HL-60/S4 treated with retinoic acid at 250 ng/mL for 4 days and 3 days (cell line): ENCODE data around the gene DUOX1.

Experiments
- in situ Hi-C: fragments of 300-500 bp; cut with MboI; formaldehyde crosslinking; loops from 2 replicates; pipeline ENCODE4 v1.7.0; 2022; ENCODE audit warnings: low sequenced_read_pairs

The DUOX1 gene

GRCh38 chr15:45105586-45105985, 24.2 kb upstream of the DUOX1 start:
- in situ Hi-C loops, result no loop called here

GRCh38 chr15:45106002-45106790, 23.6 kb upstream of the DUOX1 start:
- in situ Hi-C loops, result no loop called here

- in situ Hi-C loops, result no loop called here
Observed at GRCh38 chr15:45107941-45108630, 21.7 kb upstream of the DUOX1 start.

DNA sequence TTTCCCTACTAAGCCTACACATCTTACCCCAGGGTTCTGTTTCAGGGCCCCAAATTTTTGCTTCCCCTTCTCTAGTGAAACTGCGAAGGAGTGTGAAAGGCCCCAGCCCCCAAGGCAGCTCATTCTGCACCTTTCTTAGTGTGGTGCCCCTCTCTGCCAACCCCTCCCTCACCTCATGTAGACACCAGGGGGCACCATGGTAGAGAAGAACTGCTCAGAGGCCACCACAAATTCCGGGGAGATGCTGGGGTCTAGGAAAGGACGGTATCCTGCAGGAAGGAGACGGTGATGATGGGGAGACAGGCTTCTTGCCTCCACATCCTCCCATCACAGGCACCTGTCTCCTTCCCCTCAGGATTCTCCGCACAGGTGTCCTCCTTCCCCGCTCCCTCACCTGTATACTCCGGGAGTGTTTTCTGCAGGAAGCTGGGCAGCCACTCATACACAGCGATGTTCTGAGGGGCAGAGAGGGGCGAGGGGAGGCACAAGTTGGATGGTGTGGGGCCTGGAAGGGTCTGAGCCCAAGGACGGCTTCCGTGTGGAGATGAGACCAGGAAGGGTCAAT, 19.5 kb upstream of the DUOX1 start:
- in situ Hi-C loops, result no loop called here

GRCh38 chr15:45111390-45112142, 18.2 kb upstream of the DUOX1 start:
- in situ Hi-C loops, result no loop called here

- in situ Hi-C loops, result no loop called here
Observed at GRCh38 chr15:45112143-45112590, 17.6 kb upstream of the DUOX1 start.

DNA sequence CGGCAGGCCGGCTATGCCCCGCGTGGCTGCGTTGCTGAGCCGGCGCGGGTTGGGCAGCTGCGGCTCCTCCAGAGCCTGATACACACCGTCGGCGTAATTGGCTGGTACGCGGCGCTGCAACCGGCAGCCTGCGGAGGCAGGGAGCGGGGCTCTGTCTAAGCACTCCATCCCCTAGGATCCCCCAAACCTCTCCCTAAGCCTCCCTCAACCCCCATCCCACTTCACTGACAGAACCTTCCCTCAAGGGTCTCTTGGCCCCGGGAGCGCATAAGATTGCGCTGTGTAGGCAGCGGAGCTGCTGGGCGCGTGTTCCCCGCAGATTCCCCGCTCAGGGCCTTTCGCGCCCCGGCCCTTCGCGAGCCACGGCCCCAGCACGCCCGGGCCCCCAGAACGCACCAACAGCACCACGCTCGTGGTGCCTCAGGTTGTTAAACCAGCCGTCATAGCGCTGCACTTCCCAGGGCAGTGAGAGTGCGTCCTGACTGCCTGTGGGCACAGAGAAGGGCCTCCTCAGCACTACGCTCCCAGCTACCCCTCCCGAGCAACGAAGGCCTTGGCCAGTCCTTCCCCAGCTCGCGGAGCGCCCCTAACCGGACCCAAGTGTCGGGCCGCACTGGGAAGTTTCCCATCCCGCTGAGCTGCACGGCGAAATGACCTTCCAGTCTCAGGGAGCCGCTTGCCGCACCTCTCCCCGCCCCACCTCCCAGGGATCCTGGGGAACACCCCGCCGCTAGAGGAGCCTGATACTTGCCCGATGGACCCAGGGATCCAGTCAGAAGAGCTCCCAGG, 17.0 kb upstream of the DUOX1 start:
- in situ Hi-C loops, result no loop called here

GRCh38 chr15:45113380-45113990, 16.3 kb upstream of the DUOX1 start:
- in situ Hi-C loops, result no loop called here

DNA sequence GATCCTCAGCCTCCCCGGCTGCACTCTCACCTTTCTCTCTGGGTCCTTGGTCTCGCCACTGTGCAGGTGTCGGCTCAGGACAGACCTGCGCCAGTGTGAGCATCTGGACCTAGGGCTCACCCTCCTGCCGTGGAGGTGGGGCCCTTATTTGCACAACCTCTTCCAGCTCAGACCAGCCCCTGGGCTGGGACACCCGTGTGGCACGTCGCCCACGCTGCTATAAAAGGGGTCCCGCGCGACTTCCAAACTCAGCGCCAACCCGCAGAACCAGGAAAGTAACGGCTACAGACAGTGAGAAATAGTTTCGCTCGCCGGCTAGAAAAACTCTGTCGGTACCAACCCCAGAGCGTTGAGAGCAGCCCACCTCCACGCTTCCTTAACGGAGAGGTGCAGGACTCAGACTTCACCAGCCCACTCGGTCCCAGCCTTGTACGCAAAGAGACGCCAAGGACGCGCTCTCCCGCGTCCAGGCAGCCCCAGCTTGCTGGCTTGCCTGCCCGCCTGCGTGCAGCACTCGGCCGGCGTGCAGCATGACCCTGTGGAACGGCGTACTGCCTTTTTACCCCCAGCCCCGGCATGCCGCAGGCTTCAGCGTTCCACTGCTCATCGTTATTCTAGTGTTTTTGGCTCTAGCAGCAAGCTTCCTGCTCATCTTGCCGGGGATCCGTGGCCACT, 15.6 kb upstream of the DUOX1 start, which contains the start of the genes DUOX2 and DUOXA2:
Gene DUOX2, minus strand, starts transcription at position 97 of the 675 bp plus-strand sequence. CDS start 761 bp downstream, outside the sequence.
Gene DUOXA2, plus strand, starts transcription at position 251 of the 675 bp plus-strand sequence. Its CDS starts 280 bp downstream, at position 531.
- in situ Hi-C loops, result no loop called here

GRCh38 chr15:45114751-45115085, 15.1 kb upstream of the DUOX1 start:
- in situ Hi-C loops, result no loop called here

- in situ Hi-C loops, result no loop called here
Observed at GRCh38 chr15:45115312-45115820, 14.4 kb upstream of the DUOX1 start.

- in situ Hi-C loops, result no loop called here
Observed at GRCh38 chr15:45116006-45116481, 13.8 kb upstream of the DUOX1 start.

GRCh38 chr15:45116482-45117307, 13.1 kb upstream of the DUOX1 start:
- in situ Hi-C loops, result no loop called here

GRCh38 chr15:45117308-45118130, 12.3 kb upstream of the DUOX1 start:
- in situ Hi-C loops, result no loop called here

GRCh38 chr15:45118131-45118588, 11.6 kb upstream of the DUOX1 start:
- in situ Hi-C loops, result no loop called here

DNA sequence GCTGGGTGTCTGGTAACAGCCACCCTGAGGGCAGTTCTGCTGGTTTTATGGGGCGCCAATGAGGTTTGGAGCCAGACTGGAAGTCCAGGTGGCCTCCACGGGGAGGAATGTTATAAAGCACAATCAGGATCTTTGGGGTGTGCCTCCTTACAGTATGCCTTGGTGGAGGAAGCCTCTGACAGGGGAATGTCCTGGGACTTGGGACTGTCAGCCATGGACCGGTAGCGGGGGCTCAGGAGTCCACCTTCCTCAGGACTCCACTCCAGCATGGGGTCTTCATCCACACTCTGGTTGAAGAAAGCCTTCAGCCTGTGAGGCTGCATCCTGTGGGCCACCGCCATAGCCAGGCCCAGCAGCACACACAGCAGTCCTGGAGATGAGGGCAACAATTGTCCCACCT, 10.8 kb upstream of the DUOX1 start:
- in situ Hi-C loops, result no loop called here
